ENCODE results near the gene ATP5F1D.

Gene ATP5F1D

DNA sequence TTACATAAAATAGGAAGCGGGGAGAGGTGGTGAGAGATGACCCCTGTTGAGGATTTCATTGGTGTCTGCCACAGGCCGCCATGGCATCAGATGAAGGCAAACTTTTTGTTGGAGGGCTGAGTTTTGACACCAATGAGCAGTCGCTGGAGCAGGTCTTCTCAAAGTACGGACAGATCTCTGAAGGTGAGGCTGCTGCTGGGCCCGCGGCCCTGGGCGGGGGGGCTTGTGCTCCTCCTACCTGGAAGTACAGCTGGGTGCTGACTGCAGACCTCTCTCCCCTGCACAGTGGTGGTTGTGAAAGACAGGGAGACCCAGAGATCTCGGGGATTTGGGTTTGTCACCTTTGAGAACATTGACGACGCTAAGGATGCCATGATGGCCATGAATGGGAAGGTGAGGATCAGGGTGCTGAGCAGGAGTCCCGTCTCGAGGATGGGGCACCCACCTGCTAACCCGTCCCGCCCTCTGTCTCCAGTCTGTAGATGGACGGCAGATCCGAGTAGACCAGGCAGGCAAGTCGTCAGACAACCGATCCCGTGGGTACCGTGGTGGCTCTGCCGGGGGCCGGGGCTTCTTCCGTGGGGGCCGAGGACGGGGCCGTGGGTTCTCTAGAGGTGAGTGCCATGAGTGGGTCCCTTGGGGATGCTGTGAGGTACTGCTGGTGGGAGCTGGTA lies 29.4 kb downstream of the ATP5F1D start:
- no peak for DNase-seq (ENCODE audit: low read depth)

DNA sequence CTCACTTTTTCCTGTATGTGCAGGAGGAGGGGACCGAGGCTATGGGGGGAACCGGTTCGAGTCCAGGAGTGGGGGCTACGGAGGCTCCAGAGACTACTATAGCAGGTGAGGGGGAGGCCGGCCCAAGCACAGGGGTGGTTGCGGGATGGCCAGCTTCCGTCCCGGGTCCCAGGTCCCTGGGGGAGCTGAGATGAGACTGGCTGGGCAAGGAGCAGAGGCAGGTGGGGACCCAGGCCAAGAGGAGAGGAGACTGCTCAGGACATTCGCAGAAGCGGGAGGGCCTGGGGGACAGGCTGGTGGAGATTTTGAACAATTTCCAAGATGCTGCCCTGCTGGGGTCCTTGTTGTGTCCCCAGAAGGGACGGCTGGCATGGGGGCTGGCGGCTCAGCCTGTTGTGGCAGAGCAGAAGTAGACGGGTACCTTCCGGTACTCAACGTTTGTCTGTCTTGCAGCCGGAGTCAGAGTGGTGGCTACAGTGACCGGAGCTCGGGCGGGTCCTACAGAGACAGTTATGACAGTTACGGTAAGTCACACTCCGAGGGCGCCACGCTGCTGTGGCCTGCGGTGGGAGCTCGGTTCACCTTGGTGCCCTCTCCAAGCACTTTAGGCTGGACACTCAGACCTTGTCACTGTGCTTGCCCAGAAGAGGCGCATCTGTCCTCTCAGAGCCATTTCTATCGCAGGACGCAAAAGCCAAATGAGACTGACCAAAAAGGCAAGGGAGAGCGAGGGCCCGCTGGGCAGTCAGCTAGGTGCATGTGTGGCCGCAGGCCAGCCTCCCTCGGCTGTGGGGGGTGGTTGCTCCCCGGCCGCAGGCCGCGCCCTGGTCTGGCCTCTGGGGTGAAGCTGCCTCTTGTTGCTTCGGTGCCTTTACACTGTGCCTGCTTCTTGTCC lies 30.2 kb downstream of the ATP5F1D start:
- no peak for DNase-seq (ENCODE audit: low read depth)

DNA sequence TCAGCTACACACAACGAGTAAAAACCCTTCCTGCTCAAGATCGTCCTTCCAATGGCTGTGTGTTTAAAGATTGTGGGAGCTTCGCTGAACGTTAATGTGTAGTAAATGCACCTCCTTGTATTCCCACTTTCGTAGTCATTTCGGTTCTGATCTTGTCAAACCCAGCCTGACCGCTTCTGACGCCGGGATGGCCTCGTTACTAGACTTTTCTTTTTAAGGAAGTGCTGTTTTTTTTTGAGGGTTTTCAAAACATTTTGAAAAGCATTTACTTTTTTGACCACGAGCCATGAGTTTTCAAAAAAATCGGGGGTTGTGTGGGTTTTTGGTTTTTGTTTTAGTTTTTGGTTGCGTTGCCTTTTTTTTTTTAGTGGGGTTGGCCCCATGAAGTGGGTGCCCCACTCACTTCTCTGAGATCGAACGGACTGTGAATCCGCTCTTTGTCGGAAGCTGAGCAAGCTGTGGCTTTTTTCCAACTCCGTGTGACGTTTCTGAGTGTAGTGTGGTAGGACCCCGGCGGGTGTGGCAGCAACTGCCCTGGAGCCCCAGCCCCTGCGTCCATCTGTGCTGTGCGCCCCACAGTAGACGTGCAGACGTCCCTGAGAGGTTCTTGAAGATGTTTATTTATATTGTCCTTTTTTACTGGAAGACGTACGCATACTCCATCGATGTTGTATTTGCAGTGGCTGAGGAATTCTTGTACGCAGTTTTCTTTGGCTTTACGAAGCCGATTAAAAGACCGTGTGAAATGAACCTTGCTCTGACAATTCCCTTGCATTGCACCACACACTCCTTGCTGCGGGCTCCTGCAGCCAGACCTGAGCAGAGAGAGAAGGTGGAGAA lies 31.1 kb downstream of the ATP5F1D start:
- DNase-seq (ENCODE audit: low read depth), result no peak

DNA sequence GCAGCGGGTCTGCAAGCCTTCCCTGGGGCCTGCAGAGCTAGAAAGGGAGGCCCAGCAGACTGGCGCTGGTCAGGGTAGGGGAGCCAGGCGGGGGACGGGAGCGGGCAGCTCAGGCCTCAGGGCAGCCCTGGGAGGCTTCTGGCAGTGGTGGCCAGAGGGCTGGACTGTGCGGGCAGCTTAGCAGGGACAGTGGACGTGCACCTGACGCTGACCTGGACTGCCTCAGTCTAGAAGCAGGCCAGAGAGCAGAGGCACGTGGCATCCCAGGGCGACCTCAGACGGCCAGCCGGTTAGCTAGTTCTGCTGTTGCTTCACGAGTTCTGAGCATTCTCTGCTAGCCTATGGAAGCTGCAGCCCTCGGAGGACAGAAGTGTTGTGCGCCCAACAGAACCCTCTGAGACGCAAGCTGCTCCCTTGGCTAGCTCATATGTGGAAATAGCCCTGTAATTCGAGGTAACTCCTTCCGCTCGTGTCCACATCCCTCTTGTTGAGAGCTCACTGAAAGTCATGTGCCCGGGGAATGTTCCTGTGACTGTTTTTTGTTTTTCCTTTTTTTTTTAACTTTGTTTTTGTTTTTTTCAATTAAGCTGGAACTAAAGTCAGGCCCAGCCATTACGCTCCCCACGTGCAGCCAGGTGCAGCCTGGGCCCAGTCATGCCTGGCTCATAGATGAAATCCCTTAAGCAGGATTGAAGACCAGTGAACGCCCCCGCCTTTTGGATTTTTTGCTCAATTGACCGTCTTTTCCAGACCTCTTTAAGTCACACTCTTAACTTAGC lies 31.9 kb downstream of the ATP5F1D start:
- no peak for DNase-seq (ENCODE audit: low read depth)

DNA sequence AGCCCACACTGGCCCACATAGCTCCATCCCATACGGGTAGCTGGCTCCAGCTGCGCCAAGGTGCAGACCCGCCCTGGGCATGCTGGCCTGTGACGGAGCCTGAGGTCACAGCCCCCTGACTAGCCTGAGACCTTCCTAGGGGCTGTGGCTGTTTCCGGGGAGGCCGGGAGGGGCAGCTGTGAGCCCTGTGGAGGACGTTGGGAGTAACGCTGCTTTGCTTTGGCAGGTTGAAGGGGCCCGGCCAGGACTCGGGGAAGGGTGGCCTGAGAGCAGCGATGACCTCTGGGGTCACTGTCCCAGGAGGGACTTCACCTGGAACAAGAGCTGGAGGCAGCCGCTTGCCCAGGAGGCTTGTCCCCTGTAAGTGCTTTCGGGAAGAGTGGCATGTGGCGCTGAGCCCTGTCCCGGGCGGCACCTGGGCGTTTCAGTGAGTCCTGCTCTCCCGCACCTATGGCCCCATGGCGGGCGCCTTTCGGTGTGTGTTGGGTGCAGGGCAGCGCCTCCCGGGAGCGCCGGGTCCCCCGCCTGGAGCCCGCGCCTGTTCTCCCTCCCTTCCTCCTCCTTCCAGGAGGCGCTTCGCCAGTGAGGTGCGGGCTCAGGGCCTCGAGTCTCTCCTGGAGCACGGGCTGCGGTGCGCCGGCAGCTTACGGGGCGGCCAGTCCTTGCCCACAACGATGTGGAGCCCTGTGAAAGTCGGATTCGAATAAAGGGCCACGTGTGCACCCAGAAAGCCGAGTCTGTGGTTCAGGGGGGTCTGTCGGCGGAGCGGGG lies 32.7 kb downstream of the ATP5F1D start:
- DNase-seq (ENCODE audit: low read depth), result no peak

DNA sequence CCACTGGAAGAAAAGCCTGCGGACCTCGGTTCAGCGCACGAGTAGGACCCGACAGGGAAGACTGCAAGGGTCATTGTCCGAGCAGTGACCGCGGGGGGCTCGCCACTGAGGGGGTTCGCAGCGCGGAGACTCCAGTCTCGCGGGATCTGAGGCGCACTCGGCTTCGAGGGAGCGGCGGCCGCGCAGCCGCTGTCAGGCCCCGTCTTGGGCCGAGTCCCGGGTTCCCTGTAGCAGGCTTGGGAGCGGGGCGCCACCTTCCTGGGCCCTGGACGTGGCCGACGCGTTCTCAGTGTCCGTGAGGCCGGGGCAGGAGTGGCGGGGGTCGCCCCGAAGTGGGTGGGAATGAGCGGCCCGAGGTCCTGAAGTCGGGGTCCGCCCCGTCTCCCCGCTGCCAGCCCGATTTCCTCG lies 33.3 kb downstream of the ATP5F1D start:
- no peak for DNase-seq (ENCODE audit: low read depth)

DNA sequence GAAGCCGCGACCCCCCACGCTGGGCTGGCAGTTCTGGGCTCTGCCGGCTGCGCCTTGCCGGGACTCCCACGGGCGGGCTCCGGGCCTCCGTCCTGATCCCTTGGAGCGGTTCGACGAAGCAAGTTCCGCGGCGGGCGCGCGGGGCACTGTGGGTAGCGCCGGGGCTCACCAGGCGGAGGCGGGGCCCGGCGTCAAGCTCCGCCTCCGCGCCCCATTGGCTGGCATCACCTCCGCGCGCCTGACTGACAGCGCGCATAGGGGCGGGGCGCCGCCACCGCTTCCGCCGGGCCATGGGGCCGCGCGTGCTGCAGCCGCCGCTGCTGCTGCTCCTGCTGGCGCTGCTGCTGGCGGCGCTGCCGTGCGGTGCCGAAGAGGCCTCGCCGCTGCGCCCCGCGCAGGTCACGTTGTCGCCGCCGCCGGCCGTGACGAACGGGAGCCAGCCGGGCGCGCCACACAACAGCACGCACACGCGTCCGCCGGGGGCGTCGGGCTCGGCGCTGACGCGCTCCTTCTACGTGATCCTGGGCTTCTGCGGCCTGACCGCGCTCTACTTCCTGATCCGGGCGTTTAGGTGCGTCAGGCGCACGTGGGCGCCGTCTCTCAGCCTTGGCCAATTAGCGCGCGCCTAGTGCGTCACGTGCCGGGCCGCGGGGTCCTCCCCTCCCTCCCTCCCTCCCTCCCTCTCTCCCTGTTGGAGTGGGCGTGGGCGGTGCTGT lies 33.9 kb downstream of the ATP5F1D start, which contains the start of gene FAM174C:
Gene FAM174C, plus strand, starts transcription at position 271 of the 716 bp plus-strand sequence. Its CDS starts 20 bp downstream, at position 291.
- peak; percentile 94 for DNase-seq (ENCODE audit: low read depth)

DNA sequence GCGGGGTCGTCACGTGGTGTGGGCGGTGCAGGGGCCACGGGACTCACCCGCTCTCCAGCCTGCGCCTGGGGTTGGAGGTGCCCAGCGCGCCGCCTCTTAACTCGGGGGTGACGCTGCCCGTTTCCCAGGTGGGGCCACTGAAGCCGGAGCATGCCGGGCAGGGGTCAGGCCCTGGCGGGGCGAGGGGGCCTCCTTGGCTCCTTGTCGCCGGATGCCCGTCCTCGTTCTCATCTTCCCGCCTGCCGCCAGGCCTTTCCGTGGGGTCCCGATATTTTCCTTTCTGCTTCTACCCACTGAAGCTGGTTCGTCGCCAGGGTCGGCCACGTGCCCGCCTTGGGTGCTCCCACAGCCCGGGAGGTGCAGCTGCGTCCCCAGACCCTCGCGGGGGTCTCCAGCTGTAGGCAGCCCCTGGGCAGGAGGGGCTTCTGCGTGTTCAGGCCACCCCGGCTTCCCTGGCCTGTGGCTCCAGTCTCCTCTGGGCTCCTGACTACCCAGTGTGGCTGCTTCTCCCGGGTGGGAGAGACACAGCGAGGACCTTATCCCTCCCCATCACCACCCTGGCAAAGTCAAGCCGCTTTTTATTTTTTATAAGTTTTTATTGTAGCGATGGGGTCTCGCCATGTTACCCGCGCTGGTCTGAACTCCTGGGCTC lies 34.6 kb downstream of the ATP5F1D start:
- DNase-seq (ENCODE audit: low read depth), result no peak

DNA sequence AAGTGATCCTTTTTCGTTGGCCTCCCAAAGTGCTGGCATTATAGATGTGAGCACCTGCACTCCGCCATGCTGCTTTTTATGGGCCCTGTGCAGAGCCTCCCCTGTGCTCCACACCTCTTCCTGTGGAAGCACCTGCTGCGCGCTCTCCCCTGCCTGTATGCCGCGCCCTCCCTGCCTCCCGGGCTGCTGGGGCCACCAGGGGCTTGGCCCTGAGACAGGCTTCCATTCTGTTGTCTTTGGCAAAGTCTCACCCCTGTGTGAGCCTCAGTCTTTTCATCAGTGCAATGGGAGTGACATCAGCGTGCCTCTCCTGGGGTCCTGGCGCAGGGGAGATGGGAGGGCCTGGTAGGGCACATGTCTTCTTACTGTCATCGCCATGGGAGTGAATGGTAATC lies 35.1 kb downstream of the ATP5F1D start:
- no peak for DNase-seq (ENCODE audit: low read depth)

DNA sequence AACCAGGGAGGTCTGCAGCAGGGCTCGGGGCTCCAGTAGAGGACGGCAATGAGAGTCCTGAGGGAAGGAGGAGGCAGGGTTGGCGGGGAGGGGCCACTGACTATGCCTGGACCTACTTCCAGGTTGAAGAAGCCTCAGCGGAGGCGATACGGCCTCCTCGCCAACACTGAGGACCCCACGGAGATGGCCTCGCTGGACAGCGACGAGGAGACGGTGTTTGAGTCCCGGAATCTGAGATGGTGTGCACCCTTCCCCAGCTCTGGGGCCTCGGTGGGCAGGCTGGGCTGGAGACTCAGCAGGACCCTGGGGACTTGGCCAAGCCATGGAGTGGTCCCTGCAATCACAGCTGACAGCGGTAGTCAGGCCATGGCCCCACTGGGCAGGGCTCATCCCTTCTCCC lies 35.5 kb downstream of the ATP5F1D start:
- DNase-seq (ENCODE audit: low read depth), result no peak

DNA sequence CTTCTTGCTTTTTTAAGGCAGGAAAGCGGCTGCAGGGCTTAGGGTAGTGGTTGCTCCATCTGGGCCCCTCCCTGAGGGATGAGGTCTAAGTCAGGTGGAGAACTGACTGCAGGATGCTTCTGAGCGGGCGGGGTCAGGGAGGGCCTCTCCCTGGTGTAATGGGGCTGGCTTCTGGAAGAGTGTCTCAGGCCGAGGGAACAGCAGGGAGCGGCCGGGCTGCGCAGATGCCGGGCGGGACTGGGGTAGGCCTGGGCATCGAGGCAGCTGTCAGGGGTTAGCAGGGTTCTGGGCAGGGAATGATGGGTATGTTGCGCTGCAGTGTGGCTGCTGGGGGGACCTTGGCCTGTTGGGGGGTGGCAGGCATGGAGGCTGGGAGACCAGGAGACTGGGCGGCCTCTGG lies 36.5 kb downstream of the ATP5F1D start:
- DNase-seq (ENCODE audit: low read depth), result no peak

DNA sequence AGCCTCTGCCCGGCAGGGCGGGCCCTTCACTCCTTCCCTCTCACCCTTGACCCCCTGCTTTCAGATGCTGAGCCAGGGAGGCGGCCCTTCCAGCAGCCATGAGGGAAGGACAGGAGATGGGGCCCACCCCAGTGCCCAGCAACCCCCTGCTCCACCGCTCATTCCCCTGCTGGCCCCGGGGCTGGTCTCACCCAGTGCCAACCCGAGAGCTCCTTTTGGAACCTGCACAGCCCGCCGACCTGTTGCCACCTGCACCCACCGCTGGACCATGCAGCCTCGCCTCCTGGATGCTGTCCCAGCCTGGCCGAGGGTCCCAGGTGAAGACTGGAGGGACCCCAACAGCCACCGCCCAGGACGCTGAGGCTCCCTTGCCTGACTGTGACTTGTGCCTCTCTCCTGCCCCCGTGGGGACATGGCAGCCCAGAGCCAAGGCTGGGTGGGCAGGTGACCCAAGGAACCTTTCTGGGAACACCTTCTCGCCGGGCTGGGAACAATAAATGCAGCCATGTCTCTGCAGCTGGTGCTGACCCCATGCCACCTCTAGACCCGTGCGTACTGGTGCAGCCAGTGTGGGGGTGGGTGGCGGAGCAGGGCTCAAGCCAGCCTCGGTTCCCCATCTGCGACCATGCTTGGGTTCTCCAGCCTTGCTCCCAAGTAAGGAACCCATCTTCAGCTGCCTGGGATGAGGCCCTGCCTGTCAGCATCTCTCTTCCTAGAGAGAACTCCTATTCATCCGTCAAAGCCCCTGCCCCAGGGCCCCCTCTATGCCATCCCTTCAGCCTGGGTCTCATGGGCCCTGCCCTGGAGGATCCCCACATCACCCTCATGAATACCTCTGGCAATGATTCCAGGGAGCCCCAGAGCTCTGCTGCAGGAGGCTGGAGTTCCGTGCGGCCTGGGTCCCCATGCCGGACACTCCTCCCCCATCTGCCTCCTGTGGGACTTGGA lies 37.4 kb downstream of the ATP5F1D start:
- no peak for DNase-seq (ENCODE audit: low read depth)

DNA sequence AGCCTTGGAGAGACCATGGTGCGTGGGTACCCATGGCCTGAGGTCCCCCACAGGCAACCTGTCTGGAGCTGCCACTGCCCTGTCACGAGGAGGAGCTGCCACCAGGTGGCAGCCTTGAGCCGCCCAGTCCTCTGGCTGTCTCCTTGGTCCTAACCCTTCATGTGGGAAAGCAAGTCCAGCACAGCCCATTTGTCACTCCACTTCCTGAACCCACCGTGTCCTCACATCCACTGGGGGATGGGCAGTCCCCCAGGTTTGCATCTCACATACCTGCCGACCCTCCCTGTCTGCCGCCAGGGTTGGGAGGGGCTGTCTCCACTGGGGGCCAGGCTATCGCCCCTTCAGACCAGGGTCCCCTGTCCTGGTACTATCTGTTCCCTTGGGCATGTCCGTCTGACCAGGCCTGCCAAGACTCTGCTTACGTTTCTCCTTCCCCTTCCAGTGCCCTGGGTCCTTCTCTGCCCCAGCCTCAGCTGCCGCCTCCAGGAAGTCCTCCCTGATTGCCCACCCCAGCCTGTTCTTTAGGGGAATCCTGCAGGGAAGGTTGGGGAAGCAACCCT lies 38.3 kb downstream of the ATP5F1D start:
- peak; percentile 65 for DNase-seq (ENCODE audit: low read depth)

DNA sequence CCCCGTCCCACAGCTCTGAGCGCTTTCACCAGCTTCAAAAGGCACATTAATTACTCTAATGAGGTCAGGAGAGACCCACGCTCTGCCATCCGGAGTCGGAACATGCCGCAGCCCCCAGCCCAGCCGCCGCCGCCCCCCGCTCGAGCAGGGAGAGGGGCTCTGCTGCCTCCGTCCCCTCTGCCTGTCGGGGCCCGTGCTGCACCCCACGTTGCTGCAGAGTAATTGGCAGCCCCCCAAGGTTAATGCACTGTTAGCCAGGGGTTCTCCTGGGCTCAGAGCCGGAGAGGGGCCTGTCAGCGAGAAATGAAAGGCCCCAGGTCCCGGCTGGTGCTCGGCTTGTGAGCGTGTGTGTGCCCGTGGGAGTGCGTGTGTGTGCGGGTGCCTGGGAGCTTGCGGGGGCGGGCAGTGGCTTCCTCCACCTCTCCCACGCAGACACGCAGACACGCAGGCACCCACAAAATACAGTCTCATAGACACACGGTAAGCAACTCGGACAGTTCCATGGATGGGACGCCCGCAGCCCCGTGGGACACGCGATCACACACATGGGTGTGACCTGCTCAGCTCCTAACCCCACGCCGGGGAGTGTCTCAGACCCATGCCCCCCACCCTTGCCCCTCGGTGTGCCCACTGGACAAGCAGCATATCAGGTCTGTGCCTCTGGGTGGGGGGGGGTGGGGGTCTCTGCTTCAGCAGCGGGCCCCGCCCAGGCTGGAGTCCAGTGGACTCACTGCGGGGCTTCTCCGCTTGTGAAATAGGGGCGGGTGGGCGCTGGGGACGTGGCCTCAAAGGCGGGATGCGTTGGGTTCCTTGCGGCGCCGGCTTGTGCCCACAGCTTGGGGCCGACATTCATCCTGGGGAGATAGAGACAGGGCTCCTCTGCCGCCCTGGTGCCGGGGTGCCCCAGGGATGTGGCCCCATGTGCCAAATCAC lies 39.4 kb downstream of the ATP5F1D start:
- no peak for DNase-seq (ENCODE audit: low read depth)

DNA sequence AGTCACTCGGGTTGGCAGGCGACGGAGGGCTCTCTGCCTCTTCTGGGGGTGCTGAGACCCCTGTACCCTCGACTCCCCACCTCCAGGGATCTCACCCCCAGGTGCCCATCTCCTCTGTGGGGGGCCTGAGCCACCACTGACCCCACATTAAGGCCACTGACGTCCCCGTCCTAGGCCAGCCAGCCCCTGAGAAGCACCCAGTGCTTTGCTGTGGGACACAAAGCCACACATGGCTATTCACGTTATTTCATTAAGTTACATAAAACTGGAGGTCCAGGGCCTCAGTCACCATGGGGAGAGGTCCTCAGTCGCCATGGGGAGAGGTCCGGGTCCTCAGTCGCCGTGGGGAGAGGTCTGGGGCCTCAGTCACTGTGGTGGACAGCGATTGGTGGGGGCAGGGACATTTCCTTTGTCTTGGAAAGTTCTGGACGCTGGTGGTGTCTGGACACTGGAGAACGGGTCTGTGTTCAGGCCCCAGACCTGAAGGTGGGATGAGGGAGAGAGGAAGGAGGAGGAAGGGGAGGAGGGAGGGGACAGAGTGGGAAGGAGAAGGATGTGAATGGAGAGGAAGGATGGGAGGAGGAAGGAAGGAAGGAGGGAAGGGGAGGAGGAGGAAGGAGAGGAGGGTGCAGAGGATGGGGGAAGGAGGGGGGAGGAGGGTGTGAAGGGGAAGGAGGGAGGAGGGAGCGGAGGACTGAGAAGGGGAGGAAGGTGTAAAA lies 40.2 kb downstream of the ATP5F1D start:
- DNase-seq (ENCODE audit: low read depth), result no peak

DNA sequence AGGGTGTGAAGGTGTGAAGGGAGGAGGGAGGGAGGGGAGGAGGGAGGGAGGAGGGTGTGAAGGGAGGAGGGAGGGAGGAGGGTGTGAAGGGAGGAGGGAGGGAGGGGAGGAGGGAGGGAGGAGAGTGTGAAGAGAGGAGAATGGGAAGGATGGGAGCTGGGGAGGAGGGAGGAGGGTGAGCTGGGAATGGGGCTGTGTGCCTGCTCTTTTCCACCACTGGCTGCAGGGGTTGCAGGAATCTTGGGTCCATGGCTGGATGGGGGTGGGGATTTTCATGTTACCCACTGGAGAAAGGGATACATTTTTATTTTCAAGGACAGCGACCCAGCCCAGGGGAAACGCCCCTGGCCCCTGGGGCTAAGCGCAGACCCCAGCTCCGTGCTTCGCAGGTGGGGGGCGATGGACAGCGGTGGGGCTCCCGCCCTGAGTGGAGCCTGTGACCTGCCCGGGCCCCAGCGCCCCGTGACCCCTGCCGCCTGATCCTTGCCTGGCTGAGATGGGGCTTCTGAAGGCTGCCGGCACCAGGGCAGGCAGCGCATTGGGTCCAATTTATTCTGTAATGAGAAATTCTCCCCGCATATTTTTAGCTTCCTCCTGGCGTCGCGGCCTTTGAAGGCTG lies 41.1 kb downstream of the ATP5F1D start:
- DNase-seq (ENCODE audit: low read depth), result no peak

Data from activated T-helper 1 cell treated with Interleukin-2 at 50 U/mL for 16 hours (primary cell).